Measurements from ENCODE around the gene CYP19A1. TPM values are rescaled to one million over a fixed set of nuclear protein-coding genes. Genes with fewer than 3 reads are reported as not detected.
"Not testable (repeated sequence)": the region's sequence is repeated elsewhere in the genome, so short reads cannot be mapped to it uniquely, and the experiment has no call there.

CYP19A1 gene
- total RNA-seq, 1 donor from 2014 or later: not detected

GRCh38 chr15:51267051-51267702 is 71.2 kb downstream of the CYP19A1 start:
- no peak for TF ChIP-seq CTCF (conservative IDR thresholded peaks at IDR 0.05; ENCODE audit: low read depth, low read length)
- no peak for DNase-seq (ENCODE audit: low read depth)
- peak overlapping the region; percentile 54 for H3K4me3 ChIP-seq (ENCODE audit: low read depth, low read length)

- no peak for TF ChIP-seq CTCF (conservative IDR thresholded peaks at IDR 0.05; ENCODE audit: low read depth, low read length)
- peak overlapping the region; percentile 54 for H3K4me3 ChIP-seq (ENCODE audit: low read depth, low read length)
Observed at GRCh38 chr15:51266656-51267050, 71.7 kb downstream of the CYP19A1 start.

GRCh38 chr15:51265037-51265555 is 73.3 kb downstream of the CYP19A1 start:
- no peak for DNase-seq (ENCODE audit: low read depth)
- H3K4me3 ChIP-seq (ENCODE audit: low read depth, low read length): no peak overlapping the region
- no peak for TF ChIP-seq CTCF (conservative IDR thresholded peaks at IDR 0.05; ENCODE audit: low read depth, low read length)

More at GRCh38 chr15:51266656-51267050, 71.7 kb downstream of the CYP19A1 start:
- no peak for DNase-seq (ENCODE audit: low read depth)

- DNase-seq (ENCODE audit: low read depth): no peak
- H3K4me3 ChIP-seq (ENCODE audit: low read depth, low read length): no peak overlapping the region
- TF ChIP-seq CTCF (conservative IDR thresholded peaks at IDR 0.05; ENCODE audit: low read depth, low read length): no peak
Observed at GRCh38 chr15:51263726-51264125, 74.7 kb downstream of the CYP19A1 start.

GRCh38 chr15:51263116-51263515 is 75.3 kb downstream of the CYP19A1 start:
- TF ChIP-seq CTCF (conservative IDR thresholded peaks at IDR 0.05; ENCODE audit: low read depth, low read length): no peak
- H3K4me3 ChIP-seq (ENCODE audit: low read depth, low read length): no peak overlapping the region
- DNase-seq (ENCODE audit: low read depth): no peak

- no peak for TF ChIP-seq CTCF (conservative IDR thresholded peaks at IDR 0.05; ENCODE audit: low read depth, low read length)
- H3K4me3 ChIP-seq (ENCODE audit: low read depth, low read length): no peak overlapping the region
- DNase-seq (ENCODE audit: low read depth): no peak
Observed at GRCh38 chr15:51262463-51262862, 75.9 kb downstream of the CYP19A1 start.

GRCh38 chr15:51261113-51261512 is 77.3 kb downstream of the CYP19A1 start:
- not testable (repeated sequence) for DNase-seq (ENCODE audit: low read depth); H3K4me3 ChIP-seq (ENCODE audit: low read depth, low read length)
